Femur (tissue), 1 donor: ENCODE data around the gene CEMP1.

Experiments used
- DNase-seq: peaks from one replicate; pipeline ENCODE4 v3.0.0-alpha.2; 2017

The CEMP1 gene

GRCh38 chr16:2483939-2484897 lies 47.0 kb downstream of the CEMP1 start:
- DNase-seq = no peak

GRCh38 chr16:2482708-2483534 lies 48.3 kb downstream of the CEMP1 start:
- peak; percentile 88 for DNase-seq

GRCh38 chr16:2482249-2482648 lies 49.0 kb downstream of the CEMP1 start:
- DNase-seq = peak; percentile 47

GRCh38 chr16:2481676-2482075 lies 49.5 kb downstream of the CEMP1 start:
- DNase-seq = no peak

- no peak for DNase-seq
These were observed 50.3 kb downstream of the CEMP1 start for GRCh38 chr16:2480948-2481347.
